SU-DHL-6 (cell line): ENCODE results near the gene RASGRP3.

Experiments
- H2AFZ ChIP-seq: fragments of 200-600 bp; sonication (generic); 2 replicates; pipeline ENCODE4 v1.6.1; 2014; ENCODE audit warnings: low read depth, mild to moderate bottlenecking, moderate library complexity, mixed read lengths, antibody characterized with exemption, low read length; ENCODE audit not compliant: severe bottlenecking
- H3F3A ChIP-seq: fragments of 200-600 bp; shearing (Covaris generic); 2 replicates; pipeline ENCODE4 v1.6.0; 2016; ENCODE audit warnings: antibody characterized with exemption, mild to moderate bottlenecking; ENCODE audit not compliant: insufficient read depth
- H3K27ac ChIP-seq: fragments of 200-600 bp; sonication (generic); 2 replicates; pipeline ENCODE4 v1.5.1; 2016; ENCODE audit warnings: low read depth, mild to moderate bottlenecking, low read length, moderate library complexity, mixed read lengths
- H3K27me3 ChIP-seq: fragments of 200-600 bp; sonication (generic), shearing (Covaris generic); 2 replicates; pipeline ENCODE4 v1.6.0; 2014; ENCODE audit warnings: mild to moderate bottlenecking, low read length
- H3K36me3 ChIP-seq: fragments of 200-600 bp; sonication (generic); 2 replicates; pipeline ENCODE4 v1.6.1; 2014; ENCODE audit warnings: mild to moderate bottlenecking, low read length, mixed read lengths
- H3K4me2 ChIP-seq: fragments of 300-600, 200-600 bp; shearing (Covaris generic), sonication (generic); 2 replicates; pipeline ENCODE4 v1.6.0; 2014; ENCODE audit warnings: low read length, low read depth, mild to moderate bottlenecking; ENCODE audit not compliant: poor library complexity, severe bottlenecking
- H3K4me3 ChIP-seq: fragments of 200-600 bp; sonication (generic); 2 replicates; pipeline ENCODE4 v1.5.1; 2014; ENCODE audit warnings: antibody characterized with exemption, low read length, mild to moderate bottlenecking, mixed read lengths; ENCODE audit not compliant: insufficient read depth, poor library complexity, severe bottlenecking
- H3K79me2 ChIP-seq: fragments of 200-600 bp; sonication (generic); 2 replicates; pipeline ENCODE4 v1.6.1; 2014; ENCODE audit warnings: mild to moderate bottlenecking, low read length, moderate library complexity; ENCODE audit not compliant: insufficient read depth
- H3K9ac ChIP-seq: fragments of 200-600 bp; sonication (generic); 2 replicates; pipeline ENCODE4 v1.7.0; 2014; ENCODE audit warnings: mild to moderate bottlenecking, low read length
- H3K9me2 ChIP-seq: fragments of 200-600 bp; sonication (generic); replicated peaks from 2 replicates; pipeline ENCODE4 v1.6.1; 2014; ENCODE audit warnings: low read length; ENCODE audit not compliant: insufficient read depth
- H3K9me3 ChIP-seq: fragments of 200-600 bp; sonication (generic); 2 replicates; pipeline ENCODE4 v1.6.1; 2014; ENCODE audit warnings: low read length, mixed read lengths; ENCODE audit not compliant: insufficient read depth
- H4K20me1 ChIP-seq: fragments of 200-600 bp; sonication (generic); 2 replicates; pipeline ENCODE4 v1.6.1; 2014; ENCODE audit warnings: low read depth, mild to moderate bottlenecking, antibody characterized with exemption, low read length, moderate library complexity, mixed read lengths
- CTCF ChIP-seq: fragments of 200-600 bp; sonication (generic); IDR thresholded peaks from one replicate; pipeline ENCODE4 v1.5.1; 2017; ENCODE audit warnings: antibody characterized with exemption, mild to moderate bottlenecking, low read length, moderate library complexity; ENCODE audit not compliant: insufficient read depth, poor library complexity, severe bottlenecking
- EZH2phosphoT487 ChIP-seq: fragments of 200-600 bp; sonication (generic), shearing (Covaris generic); conservative IDR thresholded peaks from 2 replicates; pipeline ENCODE4 v1.6.1; 2018; ENCODE audit warnings: mild to moderate bottlenecking, antibody characterized with exemption, low read length, moderate library complexity, mixed read lengths

Gene RASGRP3

GRCh38 chr2:33559328-33559727, 82.9 kb downstream of the RASGRP3 start:
- Histone ChIP-seq H3K9me3 (no peaks in the 10 kb centered on the region), H3K27me3 (no peaks in the 10 kb centered on the region), H3K4me3 (no peak overlapping the region), H3K4me2 (no peak overlapping the region), H3F3A (peaks cover 8% of the 10 kb centered on the region), H3K9me2 (no peaks in the 10 kb centered on the region), H3K36me3 (peaks cover 83% of the 10 kb centered on the region), H3K9ac (no peak overlapping the region), H3K27ac (peak overlapping the region; percentile 3; the same call in 1 of the 2 replicates), H2AFZ (no peak overlapping the region), H4K20me1 (no peaks in the 10 kb centered on the region), H3K79me2 (no peaks in the 10 kb centered on the region)
- no peak for TF ChIP-seq EZH2phosphoT487

GRCh38 chr2:33560017-33560416, 83.6 kb downstream of the RASGRP3 start:
- Histone ChIP-seq H2AFZ (no peak overlapping the region), H3K4me2 (no peak overlapping the region)
- TF ChIP-seq CTCF: no peak
- TF ChIP-seq EZH2phosphoT487: no peak

GRCh38 chr2:33561872-33562271, 85.4 kb downstream of the RASGRP3 start:
- no peak overlapping the region for H3K4me3 ChIP-seq
- peaks cover 84% of the 10 kb centered on the region for H3K36me3 ChIP-seq
- no peaks in the 10 kb centered on the region for H3K9me2 ChIP-seq
- no peaks in the 10 kb centered on the region for H3K9me3 ChIP-seq
- H3K9ac ChIP-seq: no peak overlapping the region
- peaks cover 30% of the 10 kb centered on the region for H3F3A ChIP-seq
- no peaks in the 10 kb centered on the region for H3K79me2 ChIP-seq
- TF ChIP-seq CTCF (no peak), EZH2phosphoT487 (no peak)
- no peak overlapping the region for H2AFZ ChIP-seq
- no peak overlapping the region for H3K4me2 ChIP-seq
- no peaks in the 10 kb centered on the region for H4K20me1 ChIP-seq
- H3K27me3 ChIP-seq: no peaks in the 10 kb centered on the region
- no peak overlapping the region for H3K27ac ChIP-seq

More at GRCh38 chr2:33560017-33560416, 83.6 kb downstream of the RASGRP3 start:
- H4K20me1 ChIP-seq: no peaks in the 10 kb centered on the region
- H3K79me2 ChIP-seq: no peaks in the 10 kb centered on the region
- H3F3A ChIP-seq: peaks cover 14% of the 10 kb centered on the region
- H3K27me3 ChIP-seq: no peaks in the 10 kb centered on the region
- H3K9me2 ChIP-seq: no peaks in the 10 kb centered on the region
- peaks cover 84% of the 10 kb centered on the region for H3K36me3 ChIP-seq
- H3K4me3 ChIP-seq: no peak overlapping the region
- no peaks in the 10 kb centered on the region for H3K9me3 ChIP-seq
- H3K27ac ChIP-seq: peak overlapping the region; percentile 3; the same call in 1 of the 2 replicates
- H3K9ac ChIP-seq: no peak overlapping the region

GRCh38 chr2:33570681-33571080, 94.2 kb downstream of the RASGRP3 start:
- H3K9me2 ChIP-seq: no peaks in the 10 kb centered on the region
- H3F3A ChIP-seq: peaks cover 72% of the 10 kb centered on the region
- no peaks in the 10 kb centered on the region for H4K20me1 ChIP-seq
- no peak for TF ChIP-seq CTCF
- TF ChIP-seq EZH2phosphoT487: no peak
- no peaks in the 10 kb centered on the region for H3K27me3 ChIP-seq
- no peak overlapping the region for H2AFZ ChIP-seq
- H3K27ac ChIP-seq: peak overlapping the region; percentile 0; the same call in 1 of the 2 replicates
- H3K79me2 ChIP-seq: no peaks in the 10 kb centered on the region
- peaks cover 10% of the 10 kb centered on the region; the same call in 1 of the 2 replicates for H3K36me3 ChIP-seq
- no peak overlapping the region for H3K4me3 ChIP-seq
- H3K9ac ChIP-seq: no peak overlapping the region
- no peaks in the 10 kb centered on the region for H3K9me3 ChIP-seq
- H3K4me2 ChIP-seq: no peak overlapping the region
